GM21576 (cell line): ENCODE measurements around the gene CHKB.

Experiments used
- ATAC-seq: cut with Tn5 transposase; IDR thresholded peaks from one replicate; pipeline ENCODE4 v1.9.1; 2021; ENCODE audit warnings: mild to moderate bottlenecking, moderate library complexity; ENCODE audit not compliant: unreplicated experiment

Gene CHKB

GRCh38 chr22:50576070-50576469 lies 6.6 kb downstream of the CHKB start:
- no peak for ATAC-seq

GRCh38 chr22:50575426-50575941 lies 7.2 kb downstream of the CHKB start:
- no peak for ATAC-seq

- no peak for ATAC-seq
Measured at GRCh38 chr22:50574383-50574755, 8.3 kb downstream of the CHKB start.

GRCh38 chr22:50573491-50574382 lies 8.9 kb downstream of the CHKB start:
- no peak for ATAC-seq

GRCh38 chr22:50572965-50573364 lies 9.7 kb downstream of the CHKB start:
- ATAC-seq, result no peak

- no peak for ATAC-seq
Measured at GRCh38 chr22:50571264-50572175, 11.1 kb downstream of the CHKB start.

- no peak for ATAC-seq
Measured at GRCh38 chr22:50570861-50571260, 11.8 kb downstream of the CHKB start.

GRCh38 chr22:50569896-50570535 lies 12.6 kb downstream of the CHKB start:
- ATAC-seq, result no peak

- no peak for ATAC-seq
Measured at GRCh38 chr22:50569041-50569459, 13.6 kb downstream of the CHKB start.

- ATAC-seq, result no peak
Measured at GRCh38 chr22:50568626-50569025, 14.0 kb downstream of the CHKB start.

- no peak for ATAC-seq
Measured at GRCh38 chr22:50567721-50568252, 14.9 kb downstream of the CHKB start.

- ATAC-seq, result no peak
Measured at GRCh38 chr22:50564289-50564688, 18.4 kb downstream of the CHKB start.

GRCh38 chr22:50563413-50564160 lies 19.1 kb downstream of the CHKB start:
- peak; percentile 8 for ATAC-seq

GRCh38 chr22:50562523-50563412 lies 19.9 kb downstream of the CHKB start, which contains the start of gene SYCE3:
Gene SYCE3, minus strand, starts transcription at chr22:50562919. Its CDS starts 6,514 bp downstream, at chr22:50556405.
- peak; percentile 87 for ATAC-seq

- ATAC-seq, result no peak
Measured at GRCh38 chr22:50561401-50562358, 21.0 kb downstream of the CHKB start.

GRCh38 chr22:50560034-50560433 lies 22.6 kb downstream of the CHKB start:
- no peak for ATAC-seq

GRCh38 chr22:50556703-50557102 lies 25.9 kb downstream of the CHKB start:
- ATAC-seq, result no peak

GRCh38 chr22:50553310-50553709 lies 29.3 kb downstream of the CHKB start:
- ATAC-seq, result no peak
